ENCODE measurements around the gene TUSC2. TPM values are rescaled to one million over a fixed set of nuclear protein-coding genes. Genes with fewer than 3 reads are reported as not detected.
A peak's percentile ranks its signal among the peaks of the same experiment; 100 is the strongest.

TUSC2 gene
- total and polyA plus RNA-seq, 2 of the 13 experiments (the other 11 are each of a cell fraction or from before 2014, with no cell fraction given) = 36.7 to 39.1 TPM

DNA sequence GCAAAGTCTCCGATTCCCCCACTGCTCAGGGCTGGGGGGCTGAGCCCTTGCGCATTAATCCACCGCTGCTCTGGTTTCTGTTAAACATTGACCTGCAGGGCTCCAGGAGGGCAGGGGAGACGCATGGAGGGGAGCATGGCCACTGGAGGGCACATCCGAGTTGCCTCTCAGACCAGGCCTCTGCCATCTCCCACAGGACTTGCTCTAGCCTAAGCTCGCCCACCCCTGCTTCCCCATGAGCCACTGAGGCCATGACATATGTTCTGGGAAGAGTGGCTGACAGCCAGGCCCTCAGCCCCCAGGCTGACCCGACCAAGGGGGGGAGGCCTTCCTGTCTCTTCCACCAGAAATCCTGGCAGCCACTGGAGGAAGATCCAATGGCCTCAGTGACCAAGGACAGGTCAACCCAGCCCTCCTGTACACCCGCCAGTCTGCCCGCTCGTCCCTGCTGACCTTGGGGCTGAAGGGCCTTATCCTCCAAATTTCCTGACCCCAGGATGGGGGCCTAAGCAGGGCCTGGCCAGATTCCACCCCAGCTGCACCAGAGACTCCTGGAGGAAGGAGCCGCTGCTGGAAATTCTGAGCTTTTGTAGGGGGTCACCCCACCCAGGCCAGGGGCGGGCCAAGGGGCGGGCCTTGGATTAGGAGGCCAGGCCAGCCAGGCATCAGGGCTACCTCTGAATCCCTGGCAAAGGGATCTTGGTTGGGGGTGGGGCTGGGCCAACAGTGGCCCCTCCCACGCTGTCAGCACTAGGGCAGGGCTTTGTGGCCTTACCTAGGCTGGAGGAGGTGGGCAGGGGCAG, 24.8 kb downstream of the TUSC2 start, which contains the start of gene HYAL1 (continued):
- TF ChIP-seq, protein P1, sequence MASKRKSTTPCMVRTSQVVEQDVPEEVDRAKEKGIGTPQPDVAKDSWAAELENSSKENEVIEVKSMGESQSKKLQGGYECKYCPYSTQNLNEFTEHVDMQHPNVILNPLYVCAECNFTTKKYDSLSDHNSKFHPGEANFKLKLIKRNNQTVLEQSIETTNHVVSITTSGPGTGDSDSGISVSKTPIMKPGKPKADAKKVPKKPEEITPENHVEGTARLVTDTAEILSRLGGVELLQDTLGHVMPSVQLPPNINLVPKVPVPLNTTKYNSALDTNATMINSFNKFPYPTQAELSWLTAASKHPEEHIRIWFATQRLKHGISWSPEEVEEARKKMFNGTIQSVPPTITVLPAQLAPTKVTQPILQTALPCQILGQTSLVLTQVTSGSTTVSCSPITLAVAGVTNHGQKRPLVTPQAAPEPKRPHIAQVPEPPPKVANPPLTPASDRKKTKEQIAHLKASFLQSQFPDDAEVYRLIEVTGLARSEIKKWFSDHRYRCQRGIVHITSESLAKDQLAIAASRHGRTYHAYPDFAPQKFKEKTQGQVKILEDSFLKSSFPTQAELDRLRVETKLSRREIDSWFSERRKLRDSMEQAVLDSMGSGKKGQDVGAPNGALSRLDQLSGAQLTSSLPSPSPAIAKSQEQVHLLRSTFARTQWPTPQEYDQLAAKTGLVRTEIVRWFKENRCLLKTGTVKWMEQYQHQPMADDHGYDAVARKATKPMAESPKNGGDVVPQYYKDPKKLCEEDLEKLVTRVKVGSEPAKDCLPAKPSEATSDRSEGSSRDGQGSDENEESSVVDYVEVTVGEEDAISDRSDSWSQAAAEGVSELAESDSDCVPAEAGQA (IDR thresholded peaks at IDR 0.05; ENCODE audit: low read depth) = no peak
- TF ChIP-seq, protein P1 (CRISPR knock-in tag; IDR thresholded peaks at IDR 0.05; ENCODE audit: borderline replicate concordance) = no peak
- no peak for TF ChIP-seq TCF7 (IDR thresholded peaks at IDR 0.05; ENCODE audit: low read depth)
- no peak for TF ChIP-seq HMGA1 (CRISPR knock-in tag; conservative IDR thresholded peaks at IDR 0.05)
- no peak for TF ChIP-seq ZNF30 (CRISPR knock-in tag; IDR thresholded peaks at IDR 0.05)
- no peak; the same call in 1 of the 2 replicates for TF ChIP-seq ZNF333 (CRISPR knock-in tag; IDR thresholded peaks at IDR 0.05; ENCODE audit: borderline replicate concordance)
- no peak for TF ChIP-seq SP2 (CRISPR knock-in tag; IDR thresholded peaks at IDR 0.05)
- peak; percentile 84; the same call in 1 of the 2 replicates for TF ChIP-seq ZNF713 (CRISPR knock-in tag; IDR thresholded peaks at IDR 0.05)
- TF ChIP-seq, protein P2, sequence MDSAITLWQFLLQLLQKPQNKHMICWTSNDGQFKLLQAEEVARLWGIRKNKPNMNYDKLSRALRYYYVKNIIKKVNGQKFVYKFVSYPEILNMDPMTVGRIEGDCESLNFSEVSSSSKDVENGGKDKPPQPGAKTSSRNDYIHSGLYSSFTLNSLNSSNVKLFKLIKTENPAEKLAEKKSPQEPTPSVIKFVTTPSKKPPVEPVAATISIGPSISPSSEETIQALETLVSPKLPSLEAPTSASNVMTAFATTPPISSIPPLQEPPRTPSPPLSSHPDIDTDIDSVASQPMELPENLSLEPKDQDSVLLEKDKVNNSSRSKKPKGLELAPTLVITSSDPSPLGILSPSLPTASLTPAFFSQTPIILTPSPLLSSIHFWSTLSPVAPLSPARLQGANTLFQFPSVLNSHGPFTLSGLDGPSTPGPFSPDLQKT (CRISPR knock-in tag; IDR thresholded peaks at IDR 0.05; ENCODE audit: borderline replicate concordance) = no peak
- no peak for TF ChIP-seq ZIK1 (CRISPR knock-in tag; IDR thresholded peaks at IDR 0.05; ENCODE audit: borderline replicate concordance, low read depth)
- peak; percentile 96 for TF ChIP-seq SNAPC2 (CRISPR knock-in tag; IDR thresholded peaks at IDR 0.05)
- no peak for TF ChIP-seq ZNF367 (CRISPR knock-in tag; IDR thresholded peaks at IDR 0.05; ENCODE audit: borderline replicate concordance)
- TF ChIP-seq KLF9 (CRISPR knock-in tag; IDR thresholded peaks at IDR 0.05; ENCODE audit: low read depth) = no peak
- no peak; the same call in 1 of the 2 replicates for TF ChIP-seq ZNF34 (CRISPR knock-in tag; IDR thresholded peaks at IDR 0.05; ENCODE audit: borderline replicate concordance)
- TF ChIP-seq IRX3 (CRISPR knock-in tag; IDR thresholded peaks at IDR 0.05; ENCODE audit: borderline replicate concordance, low read depth) = 0 out of 2 replicates have a peak, but pooled peaks have one; percentile 66
- TF ChIP-seq CAMTA2 (CRISPR knock-in tag; IDR thresholded peaks at IDR 0.05; ENCODE audit: borderline replicate concordance) = peak; percentile 81; the same call in 1 of the 2 replicates
- TF ChIP-seq ZNF460 (CRISPR knock-in tag; IDR thresholded peaks at IDR 0.05; ENCODE audit: borderline replicate concordance) = peak; percentile 71; the same call in 1 of the 2 replicates
- no peak for TF ChIP-seq ZNF775 (CRISPR knock-in tag; IDR thresholded peaks at IDR 0.05; ENCODE audit: borderline replicate concordance)
- peak; percentile 96 for TF ChIP-seq SMYD3 (CRISPR knock-in tag; IDR thresholded peaks at IDR 0.05)
- no peak for TF ChIP-seq ZZZ3 (CRISPR knock-in tag; IDR thresholded peaks at IDR 0.05; ENCODE audit: borderline replicate concordance)
- peak; percentile 99 for TF ChIP-seq DR1 (CRISPR knock-in tag; IDR thresholded peaks at IDR 0.05)
- TF ChIP-seq HNF4G (IDR thresholded peaks at IDR 0.05; ENCODE audit: borderline replicate concordance, low read depth, low read length) = peak; percentile 28; the same call in 1 of the 2 replicates
- peak; percentile 60; the same call in 1 of the 2 replicates for TF ChIP-seq HNF4G (CRISPR knock-in tag; IDR thresholded peaks at IDR 0.05; ENCODE audit: borderline replicate concordance, low read depth)
- TF ChIP-seq GZF1 (CRISPR knock-in tag; IDR thresholded peaks at IDR 0.05) = no peak; the same call in 1 of the 2 replicates

Measured in HepG2 (cell line).